HCT116 (cell line): ENCODE results near the gene ADGRD1. TPM values are rescaled to one million over a fixed set of nuclear protein-coding genes. Genes with fewer than 3 reads are reported as not detected.

Source experiments
- ATAC-seq: fragments of 200-7000 bp; cut with Tn5 transposase; 2 replicates; pipeline ENCODE4 v1.9.1; 2020; ENCODE audit warnings: mild to moderate bottlenecking, moderate library complexity
- BruUV-seq: library from RNA; stranded (reverse); fragments of 400-500 nt; replicated peaks from 2 replicates; lab custom pipeline; 2021; lab: Mats Ljungman, UMichigan
- CTCF ChIA-PET: fragments of 300-600 bp; sonication (Branson Sonifier 250); formaldehyde crosslinking; loops from one replicate; lab custom pipeline; 2021; ENCODE audit warnings: antibody characterized with exemption; lab: Charles Lee
- POLR2A ChIA-PET: fragments of 300-600, 350-600 bp; sonication (Branson Sonifier 250); formaldehyde crosslinking; loops from one replicate; lab custom pipeline; 2021; ENCODE audit warnings: antibody characterized with exemption; lab: Charles Lee
- RAD21 ChIA-PET, 2 experiments: fragments of 300-600 bp; sonication (Branson Sonifier 250); formaldehyde crosslinking; loops; one replicate each; lab custom pipeline; 2023; ENCODE audit warnings: low total read pairs in 2 of 2; ENCODE audit not compliant: uncharacterized antibody in 2 of 2, unreplicated experiment in 2 of 2, low non-redundant PET in 1 of 2; lab: Charles Lee
- DNase-seq: peaks from one replicate; pipeline ENCODE4 v3.0.0-alpha.2; 2010; ENCODE audit warnings: low read depth, low spot score
- H2AFZ ChIP-seq: fragments of 200-600 bp; shearing (Covaris generic), sonication (generic); 2 replicates; pipeline ENCODE4 v1.6.1; 2017; ENCODE audit warnings: low read depth, mixed run types, mixed read lengths, antibody characterized with exemption, low read length; ENCODE audit not compliant: poor library complexity, severe bottlenecking
- H3K27ac ChIP-seq: 2 replicates; pipeline ENCODE4 v1.5.1; 2012; ENCODE audit warnings: low read depth, low read length
- H3K27me3 ChIP-seq: fragments of 200-600 bp; sonication (generic); 2 replicates; pipeline ENCODE4 v1.6.1; 2016; ENCODE audit warnings: mixed run types, low read length, mixed read lengths; ENCODE audit not compliant: insufficient read depth
- H3K36me3 ChIP-seq, 2 experiments: fragments of 200-500 bp in 1 of 2; fragments of 200-600 bp in 1 of 2; sonication (Bioruptor generic) in 1 of 2; sonication (generic) in 1 of 2; 2 replicates each; pipeline versions ENCODE4 v1.5.1 to v1.6.1; 2014 to 2016; ENCODE audit warnings: low read length in 2 of 2, inconsistent platforms in 1 of 2, mixed read lengths in 1 of 2, mixed run types in 1 of 2; ENCODE audit not compliant: insufficient read depth in 2 of 2, control insufficient read depth in 1 of 2
- H3K4me1 ChIP-seq, 2 experiments: fragments of 200-600 bp in 1 of 2; sonication (generic) in 1 of 2; 2 replicates each; pipeline versions ENCODE4 v1.5.1 to v1.6.1; 2012 to 2017; ENCODE audit warnings: low read length in 2 of 2, inconsistent platforms in 1 of 2, mild to moderate bottlenecking in 1 of 2, mixed read lengths in 1 of 2, mixed run types in 1 of 2, moderate library complexity in 1 of 2; ENCODE audit not compliant: insufficient read depth in 2 of 2, control insufficient read depth in 1 of 2
- H3K4me2 ChIP-seq: fragments of 200-600 bp; sonication (generic); 2 replicates; pipeline ENCODE4 v1.6.1; 2017; ENCODE audit warnings: mixed run types, low read length, mixed read lengths
- H3K4me3 ChIP-seq, 2 experiments: fragments of 200-600 bp in 1 of 2; sonication (generic) in 1 of 2; replicated peaks in 1 of 2; 2 replicates each; pipeline ENCODE4 v1.5.1; 2011 to 2016; ENCODE audit warnings: low read length in 2 of 2, control low read depth in 1 of 2, low read depth in 1 of 2, mild to moderate bottlenecking in 1 of 2, mixed read lengths in 1 of 2, mixed run types in 1 of 2
- H3K79me2 ChIP-seq: fragments of 200-600 bp; sonication (generic); 2 replicates; pipeline ENCODE4 v1.6.1; 2017; ENCODE audit warnings: mild to moderate bottlenecking, mixed run types, low read length, moderate library complexity, mixed read lengths; ENCODE audit not compliant: insufficient read depth
- H3K9ac ChIP-seq: fragments of 200-600 bp; sonication (generic); 2 replicates; pipeline ENCODE4 v1.6.1; 2016; ENCODE audit warnings: low read length, mixed read lengths
- H3K9me2 ChIP-seq: fragments of 200-600 bp; sonication (generic), shearing (Covaris generic); 2 replicates; pipeline ENCODE4 v1.6.1; 2017; ENCODE audit warnings: mixed run types, mild to moderate bottlenecking, moderate library complexity; ENCODE audit not compliant: insufficient read depth
- H3K9me3 ChIP-seq, 2 experiments: fragments of 200-500 bp in 1 of 2; fragments of 200-600 bp in 1 of 2; sonication (Bioruptor generic) in 1 of 2; sonication (generic) in 1 of 2; 2 replicates each; pipeline ENCODE4 v1.6.1; 2014 to 2017; ENCODE audit warnings: low read length in 2 of 2, mixed read lengths in 2 of 2, inconsistent platforms in 1 of 2, low read depth in 1 of 2, mild to moderate bottlenecking in 1 of 2, mixed run types in 1 of 2, moderate library complexity in 1 of 2; ENCODE audit not compliant: control insufficient read depth in 1 of 2, insufficient read depth in 1 of 2
- H4K20me1 ChIP-seq: fragments of 200-600 bp; sonication (generic), shearing (Covaris generic); 2 replicates; pipeline ENCODE4 v1.6.1; 2017; ENCODE audit warnings: mixed run types, mild to moderate bottlenecking, moderate library complexity; ENCODE audit not compliant: insufficient read depth
- ELF1 ChIP-seq: IDR thresholded peaks from 2 replicates; pipeline ENCODE4 v1.6.1; 2012; ENCODE audit warnings: low read depth, borderline replicate concordance
- JUND ChIP-seq: IDR thresholded peaks from 2 replicates; pipeline ENCODE4 v1.6.1; 2012
- ZFX ChIP-seq: fragments of 450-650 bp; IDR thresholded peaks from 2 replicates; pipeline ENCODE4 v1.6.1; 2017
- ZNF274 ChIP-seq: fragments of 200-500 bp; sonication (Bioruptor generic); IDR thresholded peaks from 2 replicates; pipeline ENCODE4 v1.6.1; 2014; ENCODE audit warnings: mild to moderate bottlenecking, low read depth, low read length, inconsistent platforms
- intact Hi-C: fragments of 100-400 bp; cut with micrococcal nuclease; formaldehyde crosslinking; loops from 2 replicates; pipeline ENCODE4 v1.10.0; 2022
- total RNA-seq: library from RNA; stranded (reverse); gene quantifications from one replicate; pipeline ENCODE4 v1.2.1, GENCODE V29; 2021; ENCODE audit not compliant: unreplicated experiment
- TF ChIP-seq, protein P1 (sequence below): IDR thresholded peaks from 2 replicates; pipeline ENCODE4 v1.6.1; 2012
- TF ChIP-seq, protein P2 (sequence below), 3 experiments: fragments of 200-600 bp in 1 of 3; sonication (generic) in 1 of 3; IDR thresholded peaks in 2 of 3; conservative IDR thresholded peaks in 1 of 3; 2 replicates each; pipeline ENCODE4 v1.5.1; 2012 to 2017; ENCODE audit warnings: low read depth in 2 of 3, low read length in 2 of 3, antibody characterized with exemption in 1 of 3, borderline replicate concordance in 1 of 3, control low read depth in 1 of 3, mild to moderate bottlenecking in 1 of 3, mixed read lengths in 1 of 3, mixed run types in 1 of 3, moderate library complexity in 1 of 3; ENCODE audit not compliant: insufficient read depth in 1 of 3
- TF ChIP-seq, protein P3 (sequence below): IDR thresholded peaks from 2 replicates; pipeline ENCODE4 v1.6.1; 2012

ADGRD1 gene
- total RNA-seq, 1 experiment from 2014 or later: 0.44 TPM

DNA sequence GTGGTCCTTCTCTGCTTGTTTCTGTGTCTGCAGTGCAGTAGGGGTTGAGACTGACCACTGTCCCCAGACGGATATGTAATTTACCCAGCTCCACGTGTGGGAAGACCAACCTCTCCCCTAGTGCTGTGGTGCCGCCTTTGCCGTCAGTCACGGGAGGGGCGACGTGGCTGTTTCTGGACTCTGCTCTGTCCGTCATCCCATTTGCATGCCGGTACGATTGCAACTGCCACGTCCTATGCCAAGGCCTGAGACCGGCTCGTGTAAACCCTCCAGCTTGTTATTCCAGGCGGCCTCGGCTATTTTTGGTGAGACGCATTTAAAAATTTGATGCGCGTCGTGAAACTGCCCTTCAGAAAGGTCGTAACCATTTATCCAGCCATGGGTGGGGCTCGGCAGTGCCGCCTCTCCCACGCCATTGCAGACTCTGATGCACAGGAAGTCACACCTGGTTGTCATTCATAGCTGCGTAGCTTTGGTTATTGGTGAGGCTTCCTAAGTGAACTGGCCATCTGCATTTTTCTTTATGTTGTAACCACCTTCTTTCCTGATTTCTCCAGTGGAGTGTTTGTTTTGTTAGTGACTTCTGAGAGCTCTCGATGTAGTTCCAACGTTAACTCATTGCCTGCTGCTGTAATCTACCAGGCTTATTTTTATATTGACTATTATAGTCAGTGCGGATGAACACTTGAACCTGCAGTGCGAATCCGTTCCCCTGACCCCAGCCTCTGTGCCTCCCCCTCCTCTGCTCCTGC, 75.1 kb downstream of the ADGRD1 start:
- CTCF ChIA-PET: no interaction called here
- no peak for DNase-seq

More for the DNA sequence above, 75.1 kb downstream of the ADGRD1 start:
- Histone ChIP-seq H3K79me2 (no peaks in the 10 kb centered on the region), H3K4me3 (no peak overlapping the region), H4K20me1 (no peaks in the 10 kb centered on the region), H2AFZ (no peak overlapping the region), H3K9me3 (no peaks in the 10 kb centered on the region), H3K36me3 (no peaks in the 10 kb centered on the region), H3K9ac (no peak overlapping the region), H3K4me1 (no peaks in the 10 kb centered on the region), H3K9me2 (no peaks in the 10 kb centered on the region), H3K4me2 (no peak overlapping the region), H3K27ac (no peak overlapping the region), H3K27me3 (peaks cover 5% of the 10 kb centered on the region; the same call in 1 of the 2 replicates)
- no peak for TF ChIP-seq ZFX
- TF ChIP-seq, protein P1, sequence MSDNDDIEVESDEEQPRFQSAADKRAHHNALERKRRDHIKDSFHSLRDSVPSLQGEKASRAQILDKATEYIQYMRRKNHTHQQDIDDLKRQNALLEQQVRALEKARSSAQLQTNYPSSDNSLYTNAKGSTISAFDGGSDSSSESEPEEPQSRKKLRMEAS: no peak
- TF ChIP-seq ZNF274: no peak
- TF ChIP-seq ELF1: no peak
- TF ChIP-seq, protein P2, sequence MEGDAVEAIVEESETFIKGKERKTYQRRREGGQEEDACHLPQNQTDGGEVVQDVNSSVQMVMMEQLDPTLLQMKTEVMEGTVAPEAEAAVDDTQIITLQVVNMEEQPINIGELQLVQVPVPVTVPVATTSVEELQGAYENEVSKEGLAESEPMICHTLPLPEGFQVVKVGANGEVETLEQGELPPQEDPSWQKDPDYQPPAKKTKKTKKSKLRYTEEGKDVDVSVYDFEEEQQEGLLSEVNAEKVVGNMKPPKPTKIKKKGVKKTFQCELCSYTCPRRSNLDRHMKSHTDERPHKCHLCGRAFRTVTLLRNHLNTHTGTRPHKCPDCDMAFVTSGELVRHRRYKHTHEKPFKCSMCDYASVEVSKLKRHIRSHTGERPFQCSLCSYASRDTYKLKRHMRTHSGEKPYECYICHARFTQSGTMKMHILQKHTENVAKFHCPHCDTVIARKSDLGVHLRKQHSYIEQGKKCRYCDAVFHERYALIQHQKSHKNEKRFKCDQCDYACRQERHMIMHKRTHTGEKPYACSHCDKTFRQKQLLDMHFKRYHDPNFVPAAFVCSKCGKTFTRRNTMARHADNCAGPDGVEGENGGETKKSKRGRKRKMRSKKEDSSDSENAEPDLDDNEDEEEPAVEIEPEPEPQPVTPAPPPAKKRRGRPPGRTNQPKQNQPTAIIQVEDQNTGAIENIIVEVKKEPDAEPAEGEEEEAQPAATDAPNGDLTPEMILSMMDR (IDR thresholded peaks at IDR 0.05 in 2 of 3, conservative IDR thresholded peaks at IDR 0.05 in 1 of 3; ENCODE audit: borderline replicate concordance in 1 of 3, insufficient read depth in 1 of 3, low read depth in 2 of 3, low read length in 2 of 3): no peak
- TF ChIP-seq, protein P3, sequence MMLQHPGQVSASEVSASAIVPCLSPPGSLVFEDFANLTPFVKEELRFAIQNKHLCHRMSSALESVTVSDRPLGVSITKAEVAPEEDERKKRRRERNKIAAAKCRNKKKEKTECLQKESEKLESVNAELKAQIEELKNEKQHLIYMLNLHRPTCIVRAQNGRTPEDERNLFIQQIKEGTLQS: no peak
- TF ChIP-seq JUND: no peak
- no peak for ATAC-seq
- intact Hi-C loops: no loop called here
- BruUV-seq: no TSS peak
- ChIA-PET RAD21 (no interaction called here), POLR2A (no interaction called here)
